ENCODE results near the gene GATB.
"Not testable (repeated sequence)": the region's sequence is repeated elsewhere in the genome, so short reads cannot be mapped to it uniquely, and the experiment has no call there.

GATB gene

DNA sequence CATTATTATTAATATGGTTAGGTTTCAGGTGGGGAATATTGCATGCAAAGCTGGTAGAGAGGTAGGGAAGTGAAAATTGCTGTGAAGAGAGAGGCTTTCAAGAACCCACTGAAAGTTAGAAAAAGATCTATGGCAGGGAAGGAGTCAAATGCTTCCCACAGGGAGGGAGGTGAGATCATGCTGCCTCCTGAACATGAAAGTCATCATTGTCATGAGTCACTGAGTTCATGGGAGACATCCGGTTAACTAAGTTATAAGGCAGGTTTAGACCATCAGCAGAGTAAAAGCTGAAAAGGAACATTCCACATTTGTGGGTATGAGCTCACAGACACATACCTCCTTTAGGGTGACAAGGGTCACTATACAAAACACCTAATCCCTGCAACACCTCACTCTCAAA, 16.2 kb downstream of the GATB start:
- Histone ChIP-seq H3K27ac (no peak overlapping the region), H3K9ac (no peak overlapping the region), H2AFZ (ENCODE audit: low read depth) (no peak overlapping the region)

DNA sequence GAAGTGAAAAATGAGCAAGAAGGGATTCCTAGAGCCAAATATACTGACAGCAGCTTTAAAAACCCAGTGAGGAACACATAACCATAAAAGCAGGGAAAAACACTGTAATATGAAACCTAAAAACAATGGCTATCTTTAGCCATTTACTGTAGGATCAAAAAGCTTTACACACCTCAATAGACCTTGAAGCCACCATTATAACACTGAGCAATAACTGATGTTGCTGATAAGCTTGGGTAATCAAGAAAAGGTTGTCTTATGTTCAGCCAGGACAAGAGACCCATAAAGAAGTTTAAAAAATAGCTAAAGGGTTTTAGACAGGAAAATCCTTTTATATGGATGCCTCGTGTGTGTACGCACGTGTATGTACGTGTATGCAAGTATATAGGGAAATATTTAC, 16.9 kb downstream of the GATB start:
- H3K4me1 ChIP-seq (ENCODE audit: low read depth, poor library complexity, severe bottlenecking) = no peaks in the 10 kb centered on the region
- no peak overlapping the region for H3K27ac ChIP-seq
- H3K4me2 ChIP-seq = no peak overlapping the region
- no peak overlapping the region for H2AFZ ChIP-seq (ENCODE audit: low read depth)
- H4K20me1 ChIP-seq (ENCODE audit: insufficient read depth) = no peaks in the 10 kb centered on the region
- no peaks in the 10 kb centered on the region for H3K27me3 ChIP-seq (ENCODE audit: insufficient read depth, low read depth)
- H3K79me2 ChIP-seq (ENCODE audit: insufficient read depth, low read depth) = no peaks in the 10 kb centered on the region
- H3K9ac ChIP-seq = no peak overlapping the region
- no peak overlapping the region for H3K4me3 ChIP-seq (IDR thresholded peaks at IDR 0.05; ENCODE audit: insufficient read depth, low read depth, low read length)
- no peaks in the 10 kb centered on the region for H3K36me3 ChIP-seq (ENCODE audit: insufficient read depth)
- TF ChIP-seq, protein P1, sequence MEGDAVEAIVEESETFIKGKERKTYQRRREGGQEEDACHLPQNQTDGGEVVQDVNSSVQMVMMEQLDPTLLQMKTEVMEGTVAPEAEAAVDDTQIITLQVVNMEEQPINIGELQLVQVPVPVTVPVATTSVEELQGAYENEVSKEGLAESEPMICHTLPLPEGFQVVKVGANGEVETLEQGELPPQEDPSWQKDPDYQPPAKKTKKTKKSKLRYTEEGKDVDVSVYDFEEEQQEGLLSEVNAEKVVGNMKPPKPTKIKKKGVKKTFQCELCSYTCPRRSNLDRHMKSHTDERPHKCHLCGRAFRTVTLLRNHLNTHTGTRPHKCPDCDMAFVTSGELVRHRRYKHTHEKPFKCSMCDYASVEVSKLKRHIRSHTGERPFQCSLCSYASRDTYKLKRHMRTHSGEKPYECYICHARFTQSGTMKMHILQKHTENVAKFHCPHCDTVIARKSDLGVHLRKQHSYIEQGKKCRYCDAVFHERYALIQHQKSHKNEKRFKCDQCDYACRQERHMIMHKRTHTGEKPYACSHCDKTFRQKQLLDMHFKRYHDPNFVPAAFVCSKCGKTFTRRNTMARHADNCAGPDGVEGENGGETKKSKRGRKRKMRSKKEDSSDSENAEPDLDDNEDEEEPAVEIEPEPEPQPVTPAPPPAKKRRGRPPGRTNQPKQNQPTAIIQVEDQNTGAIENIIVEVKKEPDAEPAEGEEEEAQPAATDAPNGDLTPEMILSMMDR (conservative IDR thresholded peaks at IDR 0.05; ENCODE audit: low read depth, low read length) = no peak

More for the DNA sequence above, 16.2 kb downstream of the GATB start:
- Histone ChIP-seq H3K36me3 (ENCODE audit: insufficient read depth) (no peaks in the 10 kb centered on the region), H3K4me2 (no peak overlapping the region), H4K20me1 (ENCODE audit: insufficient read depth) (no peaks in the 10 kb centered on the region), H3K4me1 (ENCODE audit: low read depth, poor library complexity, severe bottlenecking) (no peaks in the 10 kb centered on the region), H3K4me3 (IDR thresholded peaks at IDR 0.05; ENCODE audit: insufficient read depth, low read depth, low read length) (no peak overlapping the region), H3K27me3 (ENCODE audit: insufficient read depth, low read depth) (no peaks in the 10 kb centered on the region), H3K79me2 (ENCODE audit: insufficient read depth, low read depth) (no peaks in the 10 kb centered on the region)
- TF ChIP-seq, protein P1 (conservative IDR thresholded peaks at IDR 0.05; ENCODE audit: low read depth, low read length) = no peak

DNA sequence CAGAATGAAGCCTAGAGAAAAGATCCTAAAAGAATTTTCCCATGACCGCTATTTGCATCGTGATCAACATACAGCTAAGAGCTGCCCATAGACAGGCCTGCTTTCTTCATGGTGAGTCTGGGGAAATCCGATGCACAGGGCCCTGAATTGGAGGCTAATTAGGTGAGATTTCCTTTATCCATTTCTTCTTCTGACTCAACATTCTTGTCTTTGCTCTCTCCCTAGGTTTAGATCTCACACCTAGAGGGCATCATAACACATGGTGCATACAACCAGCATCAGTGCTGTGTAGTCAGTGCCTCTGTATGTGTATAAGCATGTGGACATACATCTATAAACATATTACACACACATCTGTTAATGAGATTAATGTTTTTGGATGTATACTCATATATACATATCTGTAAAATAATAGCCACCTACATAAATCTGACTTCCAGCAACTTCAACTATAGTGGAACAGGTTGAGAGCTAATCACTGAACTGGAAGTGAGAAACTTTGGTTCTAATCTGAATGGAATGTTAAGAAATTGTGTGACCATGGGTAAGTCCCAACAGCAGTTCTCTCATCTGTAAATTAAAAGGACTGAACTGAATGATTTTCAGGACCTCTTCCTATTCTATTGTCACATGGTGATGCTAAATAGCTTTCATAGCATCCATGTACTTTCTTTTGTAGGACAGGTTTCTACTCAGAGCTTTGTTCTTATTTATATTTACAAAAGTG, 17.5 kb downstream of the GATB start:
- Histone ChIP-seq H3K4me1 (ENCODE audit: low read depth, poor library complexity, severe bottlenecking) (no peaks in the 10 kb centered on the region), H3K4me3 (IDR thresholded peaks at IDR 0.05; ENCODE audit: insufficient read depth, low read depth, low read length) (no peak overlapping the region), H3K79me2 (ENCODE audit: insufficient read depth, low read depth) (no peaks in the 10 kb centered on the region), H2AFZ (ENCODE audit: low read depth) (no peak overlapping the region), H3K27ac (no peak overlapping the region), H3K4me2 (no peak overlapping the region), H3K36me3 (ENCODE audit: insufficient read depth) (no peaks in the 10 kb centered on the region), H3K27me3 (ENCODE audit: insufficient read depth, low read depth) (no peaks in the 10 kb centered on the region), H4K20me1 (ENCODE audit: insufficient read depth) (no peaks in the 10 kb centered on the region), H3K9ac (no peak overlapping the region)
- TF ChIP-seq, protein P1 (conservative IDR thresholded peaks at IDR 0.05; ENCODE audit: low read depth, low read length) = no peak

DNA sequence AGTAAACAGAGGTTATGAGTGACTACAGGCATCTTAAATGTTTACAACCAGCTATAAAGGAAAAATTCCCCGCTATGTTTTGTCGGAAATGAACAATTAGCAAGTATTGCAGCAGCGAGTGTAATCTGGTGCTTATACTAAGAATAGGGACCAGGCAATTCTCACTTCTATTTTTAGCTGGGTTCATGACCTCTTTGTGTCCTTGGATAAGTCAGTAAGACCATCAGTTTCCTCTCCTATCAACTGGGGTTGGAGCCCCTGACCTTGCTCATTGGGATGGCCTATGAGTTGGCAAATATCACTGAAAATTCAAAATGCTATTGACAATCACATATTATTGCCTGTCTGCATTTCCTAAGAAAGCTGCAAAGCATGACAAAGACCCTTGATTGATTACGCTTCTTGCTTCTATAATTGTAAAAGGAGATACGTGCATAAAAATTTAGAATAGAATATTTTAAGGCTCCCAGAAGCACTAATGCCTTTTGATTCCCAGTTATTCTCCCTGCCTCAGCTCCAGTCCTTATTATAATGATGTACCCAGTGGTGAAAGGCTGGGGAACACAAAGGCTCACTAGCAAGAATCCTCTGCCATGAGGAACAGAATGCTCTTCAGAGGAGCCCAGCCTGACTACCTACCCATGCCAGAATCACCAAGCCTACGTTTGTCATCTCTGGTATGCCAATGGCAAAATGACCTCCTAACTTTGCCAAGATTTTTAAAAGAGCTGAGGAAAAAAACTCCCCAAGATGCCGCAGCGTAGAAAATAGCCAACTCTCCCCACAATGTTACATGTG, 21.9 kb downstream of the GATB start:
- TF ChIP-seq, protein P1 (conservative IDR thresholded peaks at IDR 0.05; ENCODE audit: low read depth, low read length) = no peak
- Histone ChIP-seq H4K20me1 (ENCODE audit: insufficient read depth) (no peaks in the 10 kb centered on the region), H3K4me3 (IDR thresholded peaks at IDR 0.05; ENCODE audit: insufficient read depth, low read depth, low read length) (no peak overlapping the region), H3K27me3 (ENCODE audit: insufficient read depth, low read depth) (no peaks in the 10 kb centered on the region), H3K4me1 (ENCODE audit: low read depth, poor library complexity, severe bottlenecking) (no peaks in the 10 kb centered on the region), H3K27ac (no peak overlapping the region), H3K79me2 (ENCODE audit: insufficient read depth, low read depth) (no peaks in the 10 kb centered on the region), H3K9ac (no peak overlapping the region), H3K36me3 (ENCODE audit: insufficient read depth) (no peaks in the 10 kb centered on the region), H2AFZ (ENCODE audit: low read depth) (no peak overlapping the region), H3K4me2 (no peak overlapping the region)

DNA sequence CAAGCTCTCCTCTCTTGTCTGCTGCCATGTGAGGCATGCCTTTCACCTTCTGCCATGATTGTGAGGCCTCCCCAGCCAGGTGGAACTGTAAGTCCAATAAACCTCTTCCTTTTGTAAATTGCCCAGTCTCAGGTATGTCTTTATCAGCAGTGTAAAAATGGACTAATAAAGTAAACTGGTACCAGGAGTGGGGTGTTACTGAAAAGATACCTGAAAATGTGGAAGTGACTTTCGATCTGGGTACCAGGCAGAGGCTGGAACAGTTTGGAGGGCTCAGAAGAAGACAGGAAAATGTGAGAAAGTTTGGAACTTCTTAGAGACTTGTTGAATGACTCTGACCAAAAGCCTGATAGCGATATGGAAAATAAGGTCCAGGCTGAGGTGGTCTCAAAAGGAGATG, 24.0 kb downstream of the GATB start:
- not testable (repeated sequence) for H4K20me1 ChIP-seq (ENCODE audit: insufficient read depth); H2AFZ ChIP-seq (ENCODE audit: low read depth); H3K4me1 ChIP-seq (ENCODE audit: low read depth, poor library complexity, severe bottlenecking); H3K79me2 ChIP-seq (ENCODE audit: insufficient read depth, low read depth); H3K36me3 ChIP-seq (ENCODE audit: insufficient read depth); H3K27ac ChIP-seq; H3K27me3 ChIP-seq (ENCODE audit: insufficient read depth, low read depth); H3K9ac ChIP-seq; H3K4me2 ChIP-seq; H3K4me3 ChIP-seq (IDR thresholded peaks at IDR 0.05; ENCODE audit: insufficient read depth, low read depth, low read length)

Measured in KMS-11 (cell line).